Heart left ventricle (tissue), 16 donors: Measurements from ENCODE around the gene ANGPTL8. TPM values are rescaled to one million over a fixed set of nuclear protein-coding genes. Genes with fewer than 3 reads are reported as not detected.

ENCODE experiments used
- ATAC-seq, 4 donors: fragments of 200-7000 bp; cut with Tn5 transposase; one replicate each; pipeline ENCODE4 v1.9.1; 2020 to 2022; ENCODE audit warnings: moderate library complexity in 4 of 4, mild to moderate bottlenecking in 3 of 4, moderate number of reproducible peaks in 1 of 4
- DNase-seq, 5 donors: peaks; one replicate each; pipeline ENCODE4 v3.0.0-alpha.2; 2020
- H3K27ac ChIP-seq, 12 donors: fragments of 200-600 bp; sonication (generic) in 4 of 12; one replicate each; pipeline versions ENCODE4 v1.5.0 to v1.8.0; 2016 to 2022; ENCODE audit warnings: mild to moderate bottlenecking in 2 of 12
- H3K27me3 ChIP-seq, 9 donors: fragments of 200-600 bp; sonication (generic) in 2 of 9; one replicate each; pipeline versions ENCODE4 v1.5.1 to v1.8.0; 2016 to 2022; ENCODE audit warnings: mild to moderate bottlenecking in 3 of 9
- H3K36me3 ChIP-seq, 9 donors: fragments of 200-600 bp; sonication (generic) in 2 of 9; one replicate each; pipeline versions ENCODE4 v1.5.0 to v1.8.0; 2018 to 2022; ENCODE audit warnings: mild to moderate bottlenecking in 2 of 9
- H3K4me1 ChIP-seq, 12 donors: fragments of 200-600 bp; sonication (generic) in 4 of 12; one replicate each; pipeline versions ENCODE4 v1.5.0 to v1.8.0; 2016 to 2022; ENCODE audit warnings: mild to moderate bottlenecking in 3 of 12
- H3K4me3 ChIP-seq, 12 donors: fragments of 200-600 bp; sonication (generic) in 4 of 12; one replicate each; pipeline versions ENCODE4 v1.5.0 to v1.8.0; 2017 to 2022; ENCODE audit warnings: mild to moderate bottlenecking in 9 of 12, moderate library complexity in 4 of 12
- H3K9me3 ChIP-seq, 12 donors: fragments of 200-600 bp; sonication (generic) in 4 of 12; one replicate each; pipeline versions ENCODE4 v1.5.0 to v1.8.0; 2016 to 2022; ENCODE audit warnings: mild to moderate bottlenecking in 1 of 12
- CTCF ChIP-seq, 12 donors: fragments of 200-600 bp; sonication (generic) in 4 of 12; IDR thresholded peaks; one replicate each; pipeline versions ENCODE4 v1.5.0 to v1.8.0; 2018 to 2022; ENCODE audit warnings: antibody characterized with exemption in 12 of 12, mild to moderate bottlenecking in 5 of 12
- POLR2A ChIP-seq, 2 donors: fragments of 450-650 bp; IDR thresholded peaks; one replicate each; pipeline ENCODE4 v1.6.1; 2017; ENCODE audit warnings: antibody characterized with exemption in 2 of 2, mild to moderate bottlenecking in 2 of 2, moderate library complexity in 2 of 2
- WGBS, 4 donors: extraction: QIAGEN DNeasy Blood & Tissue Kit in 2 of 4; methylation state at CpG; one replicate each; pipeline versions ENCODE4 v1.1.5 to v1.1.7; 2013 to 2018; 5-methylcytosine and 5-hydroxymethylcytosine counted together
- intact Hi-C, 10 donors: fragments of 100-400 bp; cut with DNase I; formaldehyde crosslinking; loops; one replicate each; pipeline versions ENCODE4 v1.11.1 to v1.14.2; 2022
- polyA plus RNA-seq, 2 donors: library from polyadenylated mRNA; stranded (reverse); fragments of 200-250 nt; gene quantifications; one replicate each; pipeline ENCODE4 v1.2.3, GENCODE V29; 2013
- total RNA-seq, 9 donors: library from RNA; depleted of rRNA in 2 of 9; stranded (reverse); fragments of >200 nt in 2 of 9; fragmentation: NEBNext Ultra II Directional in 3 of 9; extraction: Animal tissue kit (Norgen Biotek cat#: 25700) in 3 of 9; gene quantifications; one replicate each; pipeline versions ENCODE4 v1.1.0 to v1.2.4, GENCODE V29; 2016 to 2023
- donor health status: ischemic (EF 13 %, LVEDD 7.1; RV severe dilation, severe dysfunction).
- donor health status: healthy with polysubstance abuse.
- donor health status: DM: no; HTN: yes; CAD: no.
- donor health status: DM: no; HTN: no; CAD: no.
- donor health status: ischemic (EF 25% LVEDD 6.9; RV normal size, moderate dysfunction).
- donor health status: ischemic (EF 25% LVEDD 5.7; RV mildly dilated, moderate dysfunction).
- donor health status: healthy.
- donor health status: DM: yes; HTN: yes; CAD: no.
- donor health status: ischemic (EF 35%, LVEDD 5.7; RV mildly dilated, moderate dysfunction).
- donor health status: nonischemic (EF 11% LVEDD 7.7; RV severe dilation, severe dysfunction).
- donor health status: DM: yes; HTN: yes; CAD: no.
- donor health status: PGD.
- donor health status: ischemic (EF 29% LVEDD 5.4; RV normal size, mild dysfunction).
- donor health status: nonischemic (EF 23%, LVEDD 6.1; RV moderate dilation, normal function).

The ANGPTL8 gene
- total and polyA plus RNA-seq, 11 donors: 0.61 to 10.2 (median 6.3) TPM; not detected in 8

GRCh38 chr19:11238781-11239376 lies 540 bp upstream of the ANGPTL8 start:
- DNase-seq (no peak), ATAC-seq (no peak)
- H3K4me1 ChIP-seq: peaks cover 0 to 11% (median 5%) of the 10 kb centered on the region in 12 donors
- TF ChIP-seq CTCF (IDR thresholded peaks at IDR 0.05) (no peak), POLR2A (IDR thresholded peaks at IDR 0.05) (no peak)
- peaks cover 0 to 15% (median 3%) of the 10 kb centered on the region in 12 donors for H3K9me3 ChIP-seq
- intact Hi-C loops: no loop called here
- H3K27me3 ChIP-seq: no peaks in the 10 kb centered on the region
- H3K36me3 ChIP-seq: peaks cover 0 to 94% (median 80%) of the 10 kb centered on the region in 9 donors
- H3K27ac ChIP-seq: no peak overlapping the region
- no peak overlapping the region for H3K4me3 ChIP-seq
- 92 to 93% (median 93%) methylated on average over 6 of the region's 6 CpGs for WGBS, 4 donors

- 96 to 98% (median 97%) methylated on average over 8 of the region's 8 CpGs for WGBS, 4 donors
- Histone ChIP-seq H3K4me3 (no peak overlapping the region), H3K27me3 (no peaks in the 10 kb centered on the region), H3K27ac (no peak overlapping the region), H3K9me3 (peaks cover 0 to 15% (median 3%) of the 10 kb centered on the region in 12 donors), H3K4me1 (peaks cover 0 to 17% (median 7%) of the 10 kb centered on the region in 12 donors), H3K36me3 (peaks cover 0 to 91% (median 71%) of the 10 kb centered on the region in 9 donors)
- DNase-seq: no peak
- no peak for ATAC-seq
- no peak for TF ChIP-seq CTCF (IDR thresholded peaks at IDR 0.05)
- no peak for TF ChIP-seq POLR2A (IDR thresholded peaks at IDR 0.05)
- intact Hi-C loops: loop anchor here in 3 of 10 donors (5.0 kb wide), 1 partner anchor 47 kb away; no protein-coding TSS in a partner anchor
Measured at GRCh38 chr19:11240008-11240444, 607 bp downstream of the ANGPTL8 start.

DNA sequence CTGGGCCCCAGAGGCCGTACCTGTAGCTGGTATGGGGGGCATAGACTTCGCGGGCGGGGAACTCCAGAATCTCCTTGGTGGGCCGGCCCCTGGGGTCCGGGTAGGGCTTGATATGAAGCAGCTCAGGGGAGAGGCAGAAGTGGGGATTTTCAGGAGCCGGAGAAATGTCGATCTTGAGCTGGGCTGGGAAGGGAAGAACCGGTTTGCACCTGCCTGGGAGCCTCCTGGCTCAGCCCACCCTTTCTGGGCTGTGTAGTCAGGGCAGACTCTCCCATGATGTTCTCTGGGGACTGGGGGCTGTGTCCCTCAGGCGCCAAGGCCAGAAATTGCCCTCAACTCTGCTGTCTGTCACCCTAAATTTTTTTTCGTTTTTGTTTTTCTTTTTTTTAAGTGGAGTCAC lies 2.6 kb downstream of the ANGPTL8 start:
- no peak for TF ChIP-seq CTCF (IDR thresholded peaks at IDR 0.05)
- TF ChIP-seq POLR2A (IDR thresholded peaks at IDR 0.05): no peak
- peak overlapping the region in 1 of 12 donors; percentile 5 for H3K27ac ChIP-seq
- H3K4me3 ChIP-seq: no peak overlapping the region
- WGBS, 4 donors: 89 to 93% (median 90%) methylated on average over 8 to 11 of the region's 11 CpGs
- H3K9me3 ChIP-seq: peaks cover 0 to 15% (median 3%) of the 10 kb centered on the region in 12 donors
- H3K36me3 ChIP-seq: peaks cover 0 to 91% (median 63%) of the 10 kb centered on the region in 9 donors
- no peak for ATAC-seq
- H3K27me3 ChIP-seq: no peaks in the 10 kb centered on the region
- H3K4me1 ChIP-seq: peaks cover 3 to 31% (median 13%) of the 10 kb centered on the region in 12 donors
- intact Hi-C loops: loop anchor here in 7 of 10 donors (2.0 to 5.0 kb wide), 4 partner anchors 37 to 47 kb away; no protein-coding TSS in a partner anchor
- DNase-seq: no peak
